SU-DHL-6 (cell line): ENCODE data around the gene LTB4R.

Experiments used
- H2AFZ ChIP-seq: fragments of 200-600 bp; sonication (generic); 2 replicates; pipeline ENCODE4 v1.6.1; 2014; ENCODE audit warnings: low read depth, mild to moderate bottlenecking, moderate library complexity, mixed read lengths, antibody characterized with exemption, low read length; ENCODE audit not compliant: severe bottlenecking
- H3F3A ChIP-seq: fragments of 200-600 bp; shearing (Covaris generic); 2 replicates; pipeline ENCODE4 v1.6.0; 2016; ENCODE audit warnings: antibody characterized with exemption, mild to moderate bottlenecking; ENCODE audit not compliant: insufficient read depth
- H3K27ac ChIP-seq: fragments of 200-600 bp; sonication (generic); 2 replicates; pipeline ENCODE4 v1.5.1; 2016; ENCODE audit warnings: low read depth, mild to moderate bottlenecking, low read length, moderate library complexity, mixed read lengths
- H3K27me3 ChIP-seq: fragments of 200-600 bp; sonication (generic), shearing (Covaris generic); 2 replicates; pipeline ENCODE4 v1.6.0; 2014; ENCODE audit warnings: mild to moderate bottlenecking, low read length
- H3K36me3 ChIP-seq: fragments of 200-600 bp; sonication (generic); 2 replicates; pipeline ENCODE4 v1.6.1; 2014; ENCODE audit warnings: mild to moderate bottlenecking, low read length, mixed read lengths
- H3K4me2 ChIP-seq: fragments of 300-600, 200-600 bp; shearing (Covaris generic), sonication (generic); 2 replicates; pipeline ENCODE4 v1.6.0; 2014; ENCODE audit warnings: low read length, low read depth, mild to moderate bottlenecking; ENCODE audit not compliant: poor library complexity, severe bottlenecking
- H3K4me3 ChIP-seq: fragments of 200-600 bp; sonication (generic); 2 replicates; pipeline ENCODE4 v1.5.1; 2014; ENCODE audit warnings: antibody characterized with exemption, low read length, mild to moderate bottlenecking, mixed read lengths; ENCODE audit not compliant: insufficient read depth, poor library complexity, severe bottlenecking
- H3K79me2 ChIP-seq: fragments of 200-600 bp; sonication (generic); 2 replicates; pipeline ENCODE4 v1.6.1; 2014; ENCODE audit warnings: mild to moderate bottlenecking, low read length, moderate library complexity; ENCODE audit not compliant: insufficient read depth
- H3K9ac ChIP-seq: fragments of 200-600 bp; sonication (generic); 2 replicates; pipeline ENCODE4 v1.7.0; 2014; ENCODE audit warnings: mild to moderate bottlenecking, low read length
- H3K9me2 ChIP-seq: fragments of 200-600 bp; sonication (generic); replicated peaks from 2 replicates; pipeline ENCODE4 v1.6.1; 2014; ENCODE audit warnings: low read length; ENCODE audit not compliant: insufficient read depth
- H3K9me3 ChIP-seq: fragments of 200-600 bp; sonication (generic); 2 replicates; pipeline ENCODE4 v1.6.1; 2014; ENCODE audit warnings: low read length, mixed read lengths; ENCODE audit not compliant: insufficient read depth
- H4K20me1 ChIP-seq: fragments of 200-600 bp; sonication (generic); 2 replicates; pipeline ENCODE4 v1.6.1; 2014; ENCODE audit warnings: low read depth, mild to moderate bottlenecking, antibody characterized with exemption, low read length, moderate library complexity, mixed read lengths
- CTCF ChIP-seq: fragments of 200-600 bp; sonication (generic); IDR thresholded peaks from one replicate; pipeline ENCODE4 v1.5.1; 2017; ENCODE audit warnings: antibody characterized with exemption, mild to moderate bottlenecking, low read length, moderate library complexity; ENCODE audit not compliant: insufficient read depth, poor library complexity, severe bottlenecking
- EZH2phosphoT487 ChIP-seq: fragments of 200-600 bp; sonication (generic), shearing (Covaris generic); conservative IDR thresholded peaks from 2 replicates; pipeline ENCODE4 v1.6.1; 2018; ENCODE audit warnings: mild to moderate bottlenecking, antibody characterized with exemption, low read length, moderate library complexity, mixed read lengths

Gene LTB4R

GRCh38 chr14:24329073-24329663 is 17.9 kb downstream of the LTB4R start:
- no peak for TF ChIP-seq CTCF
- TF ChIP-seq EZH2phosphoT487: no peak
- H3K9ac ChIP-seq: no peak overlapping the region
- H3F3A ChIP-seq: no peaks in the 10 kb centered on the region
- no peaks in the 10 kb centered on the region for H3K79me2 ChIP-seq
- no peaks in the 10 kb centered on the region for H3K27me3 ChIP-seq
- H3K4me3 ChIP-seq: no peak overlapping the region
- H3K27ac ChIP-seq: no peak overlapping the region
- H3K9me2 ChIP-seq: no peaks in the 10 kb centered on the region
- no peak overlapping the region for H3K4me2 ChIP-seq
- H2AFZ ChIP-seq: no peak overlapping the region
- no peaks in the 10 kb centered on the region for H3K9me3 ChIP-seq
- H4K20me1 ChIP-seq: no peaks in the 10 kb centered on the region
- no peaks in the 10 kb centered on the region for H3K36me3 ChIP-seq

- Histone ChIP-seq H4K20me1 (no peaks in the 10 kb centered on the region), H3K27me3 (no peaks in the 10 kb centered on the region), H3K9me3 (no peaks in the 10 kb centered on the region), H3K9me2 (no peaks in the 10 kb centered on the region), H3K4me2 (no peak overlapping the region), H3K79me2 (no peaks in the 10 kb centered on the region), H3K9ac (no peak overlapping the region), H3K36me3 (no peaks in the 10 kb centered on the region), H3F3A (no peaks in the 10 kb centered on the region), H3K27ac (no peak overlapping the region), H3K4me3 (no peak overlapping the region), H2AFZ (no peak overlapping the region)
- no peak for TF ChIP-seq CTCF
- TF ChIP-seq EZH2phosphoT487: no peak
Measured at GRCh38 chr14:24329736-24330135, 18.4 kb downstream of the LTB4R start.

- H3K4me2 ChIP-seq: no peak overlapping the region
- H3K27me3 ChIP-seq: no peaks in the 10 kb centered on the region
- no peaks in the 10 kb centered on the region for H3K79me2 ChIP-seq
- H2AFZ ChIP-seq: no peak overlapping the region
- H3K27ac ChIP-seq: no peak overlapping the region
- H3K9me3 ChIP-seq: no peaks in the 10 kb centered on the region
- no peak overlapping the region for H3K4me3 ChIP-seq
- H3F3A ChIP-seq: no peaks in the 10 kb centered on the region
- no peaks in the 10 kb centered on the region for H3K36me3 ChIP-seq
- no peaks in the 10 kb centered on the region for H4K20me1 ChIP-seq
- no peaks in the 10 kb centered on the region for H3K9me2 ChIP-seq
- no peak for TF ChIP-seq EZH2phosphoT487
- TF ChIP-seq CTCF: no peak
- H3K9ac ChIP-seq: no peak overlapping the region
Measured at GRCh38 chr14:24330973-24331674, 19.8 kb downstream of the LTB4R start.
